ENCODE measurements around the gene CDK10. TPM values are rescaled to one million over a fixed set of nuclear protein-coding genes. Genes with fewer than 3 reads are reported as not detected.

CDK10 gene
- total RNA-seq, 3 donors from 2014 or later (not counting 1 experiment from before 2014, with no cell fraction given): 102 to 123 (median 114) TPM

DNA sequence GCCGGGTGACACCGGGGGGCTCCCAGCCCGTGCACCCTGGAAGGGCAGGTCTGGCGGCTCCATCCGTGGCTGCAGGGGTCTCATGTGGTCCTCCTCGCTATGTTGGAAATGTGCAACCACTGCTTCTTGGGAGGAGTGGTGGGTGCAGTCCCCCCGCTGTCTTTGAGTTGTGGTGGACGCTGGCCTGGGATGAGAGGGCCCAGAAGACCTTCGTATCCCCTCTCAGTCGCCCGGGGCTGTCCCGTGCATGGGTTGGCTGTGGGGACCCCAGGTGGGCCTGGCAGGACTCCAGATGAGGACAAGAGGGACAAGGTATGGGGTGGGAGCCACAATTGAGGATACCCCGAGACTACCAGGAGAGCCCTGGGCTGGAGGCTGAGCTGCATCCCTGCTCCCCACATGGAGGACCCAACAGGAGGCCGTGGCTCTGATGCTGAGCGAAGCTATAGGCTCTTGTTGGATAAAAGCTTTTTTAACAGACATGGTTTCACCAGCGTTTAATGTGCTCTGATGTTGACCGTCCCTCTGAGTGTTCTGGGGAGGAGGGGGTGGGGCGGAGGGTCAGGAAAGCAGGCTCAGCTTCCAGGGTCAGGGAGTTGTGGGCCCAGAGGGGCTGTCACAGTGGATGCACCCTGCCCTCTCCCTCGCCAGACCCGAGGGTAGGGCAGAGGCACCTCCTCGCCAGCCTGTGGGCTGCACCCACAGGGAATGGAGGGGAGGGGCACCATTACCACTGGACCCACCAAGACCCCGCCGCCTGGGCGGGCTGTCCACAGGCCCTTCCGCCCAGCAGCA is 9.6 kb downstream of the CDK10 start:
- Mint-ChIP-seq H3K36me3 (no peaks in the 10 kb centered on the region), H3K9me3 (no peaks in the 10 kb centered on the region), H3K4me1 (peaks cover 12 to 41% of the 10 kb centered on the region in 2 donors), H3K27ac (peak overlapping the region; percentile 23 to 80), H3K27me3 (ENCODE audit: low read depth in 2 of 2) (no peaks in the 10 kb centered on the region), H3K4me3 (peak overlapping the region; percentile 57)
- TF ChIP-seq, protein P1, sequence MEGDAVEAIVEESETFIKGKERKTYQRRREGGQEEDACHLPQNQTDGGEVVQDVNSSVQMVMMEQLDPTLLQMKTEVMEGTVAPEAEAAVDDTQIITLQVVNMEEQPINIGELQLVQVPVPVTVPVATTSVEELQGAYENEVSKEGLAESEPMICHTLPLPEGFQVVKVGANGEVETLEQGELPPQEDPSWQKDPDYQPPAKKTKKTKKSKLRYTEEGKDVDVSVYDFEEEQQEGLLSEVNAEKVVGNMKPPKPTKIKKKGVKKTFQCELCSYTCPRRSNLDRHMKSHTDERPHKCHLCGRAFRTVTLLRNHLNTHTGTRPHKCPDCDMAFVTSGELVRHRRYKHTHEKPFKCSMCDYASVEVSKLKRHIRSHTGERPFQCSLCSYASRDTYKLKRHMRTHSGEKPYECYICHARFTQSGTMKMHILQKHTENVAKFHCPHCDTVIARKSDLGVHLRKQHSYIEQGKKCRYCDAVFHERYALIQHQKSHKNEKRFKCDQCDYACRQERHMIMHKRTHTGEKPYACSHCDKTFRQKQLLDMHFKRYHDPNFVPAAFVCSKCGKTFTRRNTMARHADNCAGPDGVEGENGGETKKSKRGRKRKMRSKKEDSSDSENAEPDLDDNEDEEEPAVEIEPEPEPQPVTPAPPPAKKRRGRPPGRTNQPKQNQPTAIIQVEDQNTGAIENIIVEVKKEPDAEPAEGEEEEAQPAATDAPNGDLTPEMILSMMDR (IDR thresholded peaks at IDR 0.05): no peak
- Histone ChIP-seq H3K36me3 (ENCODE audit: control insufficient read depth, insufficient read depth, low read length) (peaks cover 33% of the 10 kb centered on the region), H3K9me3 (ENCODE audit: control insufficient read depth, insufficient read depth, low read length) (no peaks in the 10 kb centered on the region), H3K27me3 (ENCODE audit: control insufficient read depth, insufficient read depth, low read length) (no peaks in the 10 kb centered on the region), H3K4me3 (ENCODE audit: low read length) (no peak overlapping the region), H3K27ac (ENCODE audit: low read length) (no peak overlapping the region), H3K4me1 (ENCODE audit: control insufficient read depth, insufficient read depth, low read length) (peaks cover 43% of the 10 kb centered on the region)
- DNase-seq (no peak), ATAC-seq (no peak)
- intact Hi-C loops (cut with micrococcal nuclease): no loop called here
- 64% methylated on average over 25 of the region's 25 CpGs for WGBS (ENCODE audit: insufficient coverage)

- Mint-ChIP-seq H3K4me1 (peaks cover 12 to 41% of the 10 kb centered on the region in 2 donors), H3K4me3 (peak overlapping the region; percentile 57), H3K27me3 (ENCODE audit: low read depth in 2 of 2) (no peaks in the 10 kb centered on the region), H3K9me3 (no peaks in the 10 kb centered on the region), H3K36me3 (no peaks in the 10 kb centered on the region), H3K27ac (peak overlapping the region; percentile 23 to 80)
- intact Hi-C loops (cut with micrococcal nuclease): no loop called here
- no peaks in the 10 kb centered on the region for H3K27me3 ChIP-seq (ENCODE audit: control insufficient read depth, insufficient read depth, low read length)
- peaks cover 43% of the 10 kb centered on the region for H3K4me1 ChIP-seq (ENCODE audit: control insufficient read depth, insufficient read depth, low read length)
- WGBS (ENCODE audit: insufficient coverage): 22% methylated on average over 18 of the region's 18 CpGs
- ATAC-seq (peak; percentile 25 to 44 (median 43)), DNase-seq (peak; percentile 58 to 67)
- H3K27ac ChIP-seq (ENCODE audit: low read length): no peak overlapping the region
- no peak overlapping the region for H3K4me3 ChIP-seq (ENCODE audit: low read length)
- TF ChIP-seq, protein P1 (IDR thresholded peaks at IDR 0.05): no peak
- H3K9me3 ChIP-seq (ENCODE audit: control insufficient read depth, insufficient read depth, low read length): no peaks in the 10 kb centered on the region
- peaks cover 28% of the 10 kb centered on the region for H3K36me3 ChIP-seq (ENCODE audit: control insufficient read depth, insufficient read depth, low read length)
Measured at GRCh38 chr16:89696670-89697128, 10.2 kb downstream of the CDK10 start.

DNA sequence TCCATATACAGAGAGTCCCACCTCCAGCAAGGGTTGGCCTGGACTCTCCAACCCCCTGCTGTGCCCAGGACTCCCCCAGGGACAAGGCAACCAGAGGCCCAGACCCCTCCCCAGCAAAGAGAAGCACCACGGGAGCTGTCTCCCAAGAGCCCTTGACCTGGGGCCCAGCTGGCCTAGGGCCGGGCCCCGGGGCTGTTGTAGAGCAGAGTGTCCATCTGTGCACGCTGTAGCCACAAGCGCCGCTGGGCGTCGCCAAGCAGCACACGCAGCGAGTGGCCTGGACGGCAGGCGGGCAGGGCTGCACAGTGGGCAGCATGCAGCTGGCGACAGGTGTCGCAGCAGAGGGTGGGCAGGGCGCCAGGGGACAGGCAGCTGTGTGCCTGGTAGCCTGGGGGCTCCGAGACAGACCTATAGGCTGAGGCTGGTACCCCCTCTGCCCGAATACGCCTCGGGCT is 10.7 kb downstream of the CDK10 start:
- no peak overlapping the region for H3K27ac ChIP-seq (ENCODE audit: low read length)
- no peaks in the 10 kb centered on the region for H3K9me3 Mint-ChIP-seq
- intact Hi-C loops (cut with micrococcal nuclease): no loop called here
- H3K27ac Mint-ChIP-seq: peak overlapping the region; percentile 23 to 80
- 90% methylated on average over 19 of the region's 19 CpGs for WGBS (ENCODE audit: insufficient coverage)
- H3K9me3 ChIP-seq (ENCODE audit: control insufficient read depth, insufficient read depth, low read length): no peaks in the 10 kb centered on the region
- no peak overlapping the region for H3K4me3 Mint-ChIP-seq
- peaks cover 23% of the 10 kb centered on the region for H3K36me3 ChIP-seq (ENCODE audit: control insufficient read depth, insufficient read depth, low read length)
- H3K4me1 ChIP-seq (ENCODE audit: control insufficient read depth, insufficient read depth, low read length): peaks cover 46% of the 10 kb centered on the region
- no peaks in the 10 kb centered on the region for H3K27me3 ChIP-seq (ENCODE audit: control insufficient read depth, insufficient read depth, low read length)
- H3K36me3 Mint-ChIP-seq: no peaks in the 10 kb centered on the region
- no peak overlapping the region for H3K4me3 ChIP-seq (ENCODE audit: low read length)
- TF ChIP-seq, protein P1 (IDR thresholded peaks at IDR 0.05): no peak
- ATAC-seq (no peak), DNase-seq (no peak)
- H3K27me3 Mint-ChIP-seq (ENCODE audit: low read depth in 2 of 2): no peaks in the 10 kb centered on the region
- H3K4me1 Mint-ChIP-seq: peaks cover 12 to 41% of the 10 kb centered on the region in 2 donors

All from natural killer cell (primary cell).